ENCODE data around the gene NELL1.
"Not testable (repeated sequence)": the region's sequence is repeated elsewhere in the genome, so short reads cannot be mapped to it uniquely, and the experiment has no call there.

The NELL1 gene

GRCh38 chr11:20762116-20762844 lies 92.9 kb downstream of the NELL1 start:
- FAIRE-seq, result no peak
- DNase-seq (ENCODE audit: insufficient read length, low spot score), result no peak

- FAIRE-seq (no peak), DNase-seq (ENCODE audit: insufficient read length, low spot score) (no peak)
These were observed 93.6 kb downstream of the NELL1 start for GRCh38 chr11:20762980-20763379.

GRCh38 chr11:20770414-20770946 lies 101.1 kb downstream of the NELL1 start:
- no peak for FAIRE-seq

GRCh38 chr11:20771026-20771425 lies 101.6 kb downstream of the NELL1 start:
- FAIRE-seq (no peak), DNase-seq (ENCODE audit: insufficient read length, low spot score) (no peak)

More at GRCh38 chr11:20770414-20770946, 101.1 kb downstream of the NELL1 start:
- DNase-seq (ENCODE audit: insufficient read length, low spot score), result no peak

- no peak for FAIRE-seq
- no peak for DNase-seq (ENCODE audit: insufficient read length, low spot score)
These were observed 102.3 kb downstream of the NELL1 start for GRCh38 chr11:20771681-20772080.

GRCh38 chr11:20775331-20775730 lies 105.9 kb downstream of the NELL1 start:
- FAIRE-seq, result no peak
- no peak for DNase-seq (ENCODE audit: insufficient read length, low spot score)

- DNase-seq (ENCODE audit: insufficient read length, low spot score) (no peak), FAIRE-seq (no peak)
These were observed 113.4 kb downstream of the NELL1 start for GRCh38 chr11:20782775-20783174.

- FAIRE-seq, result no peak
- no peak for DNase-seq (ENCODE audit: insufficient read length, low spot score)
These were observed 113.8 kb downstream of the NELL1 start for GRCh38 chr11:20783220-20783619.

GRCh38 chr11:20790622-20791021 lies 121.2 kb downstream of the NELL1 start:
- FAIRE-seq (no peak), DNase-seq (ENCODE audit: insufficient read length, low spot score) (no peak)

GRCh38 chr11:20795005-20795404 lies 125.6 kb downstream of the NELL1 start:
- no peak for FAIRE-seq
- no peak for DNase-seq (ENCODE audit: insufficient read length, low spot score)

GRCh38 chr11:20808328-20808727 lies 138.9 kb downstream of the NELL1 start:
- DNase-seq (ENCODE audit: insufficient read length, low spot score), result no peak
- FAIRE-seq, result no peak

GRCh38 chr11:20821046-20821445 lies 151.7 kb downstream of the NELL1 start:
- no peak for DNase-seq (ENCODE audit: insufficient read length, low spot score)
- no peak for FAIRE-seq

- DNase-seq (ENCODE audit: insufficient read length, low spot score), result no peak
- no peak for FAIRE-seq
These were observed 152.1 kb downstream of the NELL1 start for GRCh38 chr11:20821470-20821869.

- FAIRE-seq (no peak), DNase-seq (ENCODE audit: insufficient read length, low spot score) (no peak)
These were observed 155.4 kb downstream of the NELL1 start for GRCh38 chr11:20824773-20825172.

GRCh38 chr11:20835561-20835960 lies 166.2 kb downstream of the NELL1 start:
- DNase-seq (ENCODE audit: insufficient read length, low spot score) (no peak), FAIRE-seq (no peak)

- FAIRE-seq, result no peak
- no peak for DNase-seq (ENCODE audit: insufficient read length, low spot score)
These were observed 169.8 kb downstream of the NELL1 start for GRCh38 chr11:20839231-20839630.

GRCh38 chr11:20840341-20840740 lies 171.0 kb downstream of the NELL1 start:
- DNase-seq (ENCODE audit: insufficient read length, low spot score) (no peak), FAIRE-seq (no peak)

GRCh38 chr11:20844216-20844615 lies 174.8 kb downstream of the NELL1 start:
- DNase-seq (ENCODE audit: insufficient read length, low spot score) (no peak), FAIRE-seq (no peak)

- FAIRE-seq (no peak), DNase-seq (ENCODE audit: insufficient read length, low spot score) (no peak)
These were observed 175.2 kb downstream of the NELL1 start for GRCh38 chr11:20844630-20845029.

GRCh38 chr11:20854215-20854955 lies 185.0 kb downstream of the NELL1 start:
- DNase-seq (ENCODE audit: insufficient read length, low spot score) (no peak), FAIRE-seq (no peak)

- DNase-seq (ENCODE audit: insufficient read length, low spot score) (no peak), FAIRE-seq (no peak)
These were observed 191.9 kb downstream of the NELL1 start for GRCh38 chr11:20861322-20861721.

- FAIRE-seq; DNase-seq (ENCODE audit: insufficient read length, low spot score): not testable (repeated sequence)
These were observed 192.9 kb downstream of the NELL1 start for GRCh38 chr11:20862263-20862662.
